GM19397 (cell line): Measurements from ENCODE around the gene SP110.
"Not testable (repeated sequence)": the region's sequence is repeated elsewhere in the genome, so short reads cannot be mapped to it uniquely, and the experiment has no call there.

Experiments used
- ATAC-seq: cut with Tn5 transposase; IDR thresholded peaks from one replicate; pipeline ENCODE4 v1.9.1; 2021; ENCODE audit warnings: mild to moderate bottlenecking, moderate library complexity; ENCODE audit not compliant: unreplicated experiment

SP110 gene

DNA sequence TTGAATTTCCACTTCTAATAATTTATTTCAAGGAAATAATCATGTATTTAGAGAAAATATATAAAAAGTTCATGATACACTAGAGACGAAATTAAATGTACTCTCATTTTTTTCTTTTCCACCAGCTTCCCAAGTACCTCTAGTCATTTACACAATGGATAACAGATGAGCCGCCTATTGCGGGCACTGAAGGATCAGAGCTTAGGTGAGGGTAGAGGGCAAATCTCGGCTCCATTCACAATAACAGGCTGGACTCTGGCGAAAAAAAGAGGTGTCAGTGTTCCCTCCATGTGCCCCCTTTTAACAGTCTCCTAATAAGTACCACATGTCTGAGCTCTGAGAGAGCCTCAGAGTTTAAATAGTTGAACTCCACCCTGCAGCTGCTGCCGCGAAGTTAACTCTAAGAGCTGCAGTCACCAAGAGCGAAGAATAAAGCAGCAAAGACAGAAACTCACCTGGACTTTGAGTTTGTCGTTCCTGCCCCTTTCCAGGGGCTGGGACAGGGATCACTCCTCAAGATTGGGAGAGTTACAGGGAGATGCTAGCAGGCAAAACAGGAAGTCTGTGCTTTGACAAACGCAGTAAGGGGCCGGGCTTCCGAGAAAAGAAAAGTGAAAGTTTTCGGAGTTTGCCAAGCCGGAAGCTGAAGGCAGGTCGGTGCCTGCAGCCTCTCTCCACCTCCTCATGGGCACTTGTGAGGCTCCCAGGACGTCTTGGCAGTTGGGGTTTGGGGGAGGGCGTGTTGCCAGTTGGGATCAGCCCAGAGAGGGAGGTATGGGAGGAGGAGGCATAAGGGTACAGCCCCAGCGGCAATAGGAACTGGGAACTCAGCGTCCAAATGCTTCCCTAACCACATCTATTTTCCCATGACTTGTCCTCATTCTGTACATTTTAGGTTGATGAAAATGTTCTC lies at the start of gene SP110:
Gene SP110, minus strand, starts transcription at position 566 of the 913 bp plus-strand sequence. CDS start 3,057 bp downstream, outside the sequence.
- peak; percentile 82 for ATAC-seq

DNA sequence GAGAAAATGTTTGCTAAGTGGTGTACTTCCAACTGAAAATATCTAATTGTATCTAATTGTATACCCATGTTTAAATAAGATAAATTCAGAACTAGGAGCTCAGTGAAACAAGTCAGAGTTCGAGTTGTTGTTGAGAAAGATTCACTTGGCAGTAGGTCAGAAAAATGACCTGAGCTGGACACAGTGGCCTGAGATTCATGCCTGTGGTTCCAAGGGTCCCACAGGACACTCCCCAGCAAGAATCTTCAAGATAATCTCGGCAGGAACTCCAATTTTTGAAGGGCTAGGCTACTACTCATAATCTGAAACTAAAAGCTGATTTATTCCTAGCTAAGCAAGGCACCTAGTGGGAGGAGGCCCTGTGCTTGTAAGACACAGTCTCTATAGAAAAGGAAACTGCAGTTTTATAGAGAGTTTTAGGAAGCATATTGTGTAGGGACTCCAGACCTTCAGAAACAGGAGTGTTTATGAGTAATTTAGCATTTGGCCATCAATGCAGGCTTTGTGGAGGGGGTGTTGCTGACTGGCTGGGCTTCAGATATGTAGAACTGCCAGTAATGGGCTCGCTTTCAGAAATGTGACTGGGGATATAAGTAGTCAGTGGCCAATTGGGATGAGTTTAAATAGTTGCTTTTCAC lies 48.9 kb upstream of the SP110 start:
- ATAC-seq, result peak; percentile 52

DNA sequence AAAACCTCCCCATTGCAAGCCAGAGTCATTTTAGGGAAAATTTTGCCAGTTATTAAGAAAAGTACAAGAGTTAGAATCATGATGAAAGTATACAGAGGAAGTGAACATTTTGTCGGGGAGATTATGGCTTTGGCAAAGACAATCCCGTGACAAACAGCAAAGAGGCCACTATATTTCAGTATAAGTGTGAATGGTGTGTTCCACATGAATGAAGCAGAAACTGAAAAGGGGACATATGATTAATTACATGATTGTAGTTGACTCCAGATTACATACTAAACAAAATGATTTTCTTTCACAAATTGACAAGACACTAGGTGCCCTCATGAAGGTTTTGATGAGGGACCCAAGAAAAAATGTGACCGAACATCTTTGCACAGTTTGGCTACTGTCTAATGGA lies 47.8 kb upstream of the SP110 start:
- peak; percentile 54 for ATAC-seq

DNA sequence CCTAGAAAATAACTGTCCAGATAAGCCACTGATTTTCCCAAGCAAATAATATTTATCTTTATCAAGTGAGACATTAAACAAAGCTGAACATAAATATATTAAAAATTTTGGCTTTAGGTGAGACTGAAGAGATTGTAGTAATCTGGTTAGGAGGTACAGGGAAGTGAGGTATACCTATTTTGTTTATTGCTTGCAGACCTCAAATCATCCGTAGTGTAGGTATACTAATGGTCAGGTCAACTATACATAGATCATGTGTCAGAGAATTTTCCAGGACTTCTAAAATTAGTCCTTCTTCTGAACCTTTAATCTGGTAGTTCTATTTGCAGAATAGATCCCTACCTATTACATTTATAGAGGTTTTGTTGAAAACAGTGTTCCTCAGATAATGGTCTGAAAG lies 47.3 kb upstream of the SP110 start:
- peak; percentile 13 for ATAC-seq

DNA sequence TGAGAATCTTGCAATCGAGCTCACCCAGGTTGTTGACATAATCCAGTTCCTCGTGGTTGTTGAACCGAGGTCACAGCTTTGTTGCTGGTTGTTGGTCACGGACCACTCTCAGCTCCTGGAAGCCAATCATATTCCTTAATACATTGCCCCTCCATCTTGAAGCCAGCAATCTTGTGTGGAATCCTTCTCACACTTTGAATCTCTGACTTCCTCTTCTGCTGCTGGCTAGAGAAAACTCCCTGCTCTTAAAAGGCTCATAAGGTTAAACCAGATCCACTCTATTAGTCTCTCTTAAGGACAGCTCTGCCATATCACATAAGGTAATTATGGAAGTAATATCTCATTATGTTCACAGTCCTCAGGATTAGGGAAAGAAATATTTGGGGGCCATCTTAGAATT lies 46.9 kb upstream of the SP110 start:
- no peak for ATAC-seq

DNA sequence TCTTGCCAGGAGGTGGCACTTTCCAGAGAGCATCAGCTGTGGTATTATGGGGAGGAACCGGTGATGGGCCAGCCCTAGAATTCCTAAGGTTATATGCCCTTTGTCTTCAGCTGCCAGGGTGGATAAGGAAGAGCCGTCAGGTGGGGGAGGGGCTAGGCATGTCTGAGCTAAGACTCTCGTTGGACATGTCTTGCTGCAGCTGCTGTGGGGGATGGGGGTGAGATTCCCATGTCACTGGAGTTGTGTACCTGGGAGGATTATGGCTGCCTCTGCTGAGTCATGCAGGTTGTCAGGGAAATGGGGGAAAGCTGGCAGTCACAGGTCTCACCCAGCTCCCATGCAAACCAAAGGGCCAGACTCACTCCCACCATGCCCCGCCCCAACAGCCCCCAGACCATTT lies 45.2 kb upstream of the SP110 start:
- ATAC-seq, result not testable (repeated sequence)

DNA sequence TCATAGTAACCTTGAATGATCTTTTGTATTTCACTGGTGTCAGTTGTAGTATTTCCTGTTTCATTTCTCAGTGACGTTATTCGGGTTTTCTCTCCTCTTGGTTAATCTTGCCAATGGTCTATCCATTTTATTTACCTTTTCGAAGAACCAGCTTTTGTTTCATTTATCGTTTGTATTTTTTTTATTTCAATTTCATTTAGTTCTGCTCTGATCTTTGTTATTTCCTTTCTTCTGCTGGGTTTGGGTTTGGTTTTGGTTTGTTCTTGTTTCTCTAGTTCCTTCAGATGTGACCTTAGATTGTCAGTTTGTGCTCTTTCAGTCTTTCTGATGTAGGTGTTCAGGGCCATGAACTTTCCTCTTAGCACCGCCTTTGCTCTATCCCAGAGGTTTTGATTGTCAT lies 42.5 kb upstream of the SP110 start:
- no peak for ATAC-seq

DNA sequence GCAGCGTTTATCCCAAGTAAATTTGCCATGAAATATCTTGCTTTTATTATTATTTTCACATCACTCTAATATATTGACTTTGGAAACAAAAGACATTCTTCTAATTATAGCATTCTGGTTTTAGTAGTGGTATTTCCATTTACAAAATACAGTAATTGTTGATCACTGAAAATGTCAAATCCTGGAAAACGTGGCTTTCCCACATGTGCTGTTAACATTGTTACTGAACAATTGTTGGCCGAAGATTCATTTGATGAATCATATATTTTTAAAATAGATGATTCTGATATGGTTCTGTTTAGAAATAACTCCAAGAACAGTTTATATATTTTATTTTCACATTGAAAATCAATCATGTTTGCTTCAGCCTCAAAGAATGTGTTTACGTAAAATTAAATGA lies 38.7 kb upstream of the SP110 start:
- ATAC-seq, result no peak

DNA sequence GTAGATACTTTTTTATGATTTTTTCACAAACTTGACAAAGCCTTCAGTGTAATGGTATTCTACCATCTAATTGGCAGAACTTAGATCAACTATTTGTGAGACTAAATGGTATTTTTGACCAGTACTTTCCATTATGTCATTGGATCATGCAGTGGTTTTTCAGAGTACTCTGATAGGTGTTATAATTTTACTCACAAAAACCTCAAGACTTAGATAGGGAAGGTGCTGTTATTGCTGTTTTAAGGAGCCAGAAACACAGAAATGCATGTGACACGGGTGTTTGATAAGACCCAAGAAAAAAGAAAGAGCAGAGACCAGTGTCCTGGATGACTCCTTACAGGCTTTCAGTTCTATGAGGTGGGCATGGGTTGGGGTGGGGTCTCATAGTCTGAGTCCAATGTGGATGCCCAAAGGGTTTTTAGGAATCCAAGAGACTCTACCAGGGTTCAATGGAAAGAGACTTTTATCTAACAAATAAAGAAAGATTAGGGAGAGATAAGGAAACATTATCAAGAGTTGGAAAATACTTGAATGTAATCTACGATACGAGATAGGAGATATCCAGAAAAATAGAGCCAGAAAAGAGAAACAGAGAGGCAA lies 37.0 kb upstream of the SP110 start:
- no peak for ATAC-seq

DNA sequence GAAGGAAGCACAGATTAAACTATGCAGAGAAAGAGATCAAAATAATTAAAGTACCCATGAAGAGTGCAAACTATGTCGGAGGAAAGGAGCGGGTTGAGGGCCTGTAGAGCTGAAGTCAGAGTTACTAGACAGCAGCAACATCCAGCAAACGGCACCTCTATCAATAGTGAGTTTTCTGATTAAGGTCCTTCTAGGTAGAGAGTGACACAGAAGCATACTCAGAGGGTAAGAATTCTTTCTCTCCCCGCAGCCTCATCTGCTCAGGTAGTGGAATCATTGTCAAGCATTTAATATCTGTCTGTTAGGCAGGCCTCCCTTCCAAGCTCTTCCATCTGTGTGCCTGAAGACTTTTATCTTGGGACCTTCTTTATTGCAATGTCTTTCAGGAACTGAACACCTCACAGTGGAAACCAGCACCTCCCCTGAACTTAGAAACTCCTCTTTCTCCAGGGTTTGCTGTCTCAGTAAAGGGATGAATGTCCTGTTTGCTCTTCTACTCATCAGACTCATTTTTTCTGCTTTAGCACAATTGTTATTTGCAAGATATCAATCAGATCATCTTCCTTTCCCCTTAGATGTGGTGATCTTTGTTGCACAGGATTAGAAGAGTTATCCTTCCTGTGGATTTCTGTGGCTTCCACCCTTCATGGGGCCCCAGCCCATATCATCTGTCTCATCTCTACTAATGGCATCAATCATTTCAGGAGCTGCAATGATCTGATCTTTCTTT lies 34.5 kb upstream of the SP110 start:
- no peak for ATAC-seq

DNA sequence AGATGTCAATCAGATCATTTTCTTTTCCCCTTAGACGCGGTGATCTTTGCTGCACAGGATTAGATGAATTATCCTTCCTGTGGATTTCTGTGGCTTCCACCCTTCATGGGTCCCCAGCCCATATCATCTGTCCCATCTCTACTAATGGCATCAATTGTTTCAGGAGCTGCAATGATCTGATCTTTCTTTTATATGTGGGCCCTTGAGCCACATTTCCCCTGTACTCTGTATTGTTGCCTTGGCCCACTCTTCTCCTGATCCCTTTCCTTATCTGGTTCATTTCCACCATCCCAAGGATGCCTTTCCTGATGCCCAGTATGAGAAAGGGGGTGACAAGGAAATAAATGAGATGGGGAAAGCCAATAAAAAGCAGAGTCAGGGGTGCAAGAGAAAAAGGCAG lies 30.4 kb upstream of the SP110 start:
- no peak for ATAC-seq

DNA sequence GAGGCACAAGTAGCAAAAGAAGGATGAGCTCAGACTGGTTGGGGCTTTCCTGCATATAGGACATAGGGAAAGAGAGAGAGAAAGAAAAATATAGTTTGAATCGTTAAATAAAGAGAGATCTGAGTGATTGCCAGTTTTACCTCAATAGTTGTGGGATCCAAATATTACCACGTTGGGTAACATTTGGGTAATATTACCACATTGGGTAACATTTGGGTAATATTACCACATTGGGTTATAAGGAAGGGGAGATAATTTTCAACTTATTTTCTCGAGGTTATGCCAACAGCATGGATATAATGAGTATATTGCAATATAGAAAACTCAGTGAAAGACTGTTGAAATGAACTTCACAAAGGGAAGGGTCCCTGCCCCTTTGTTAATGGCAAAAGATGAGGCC lies 26.4 kb upstream of the SP110 start:
- no peak for ATAC-seq

DNA sequence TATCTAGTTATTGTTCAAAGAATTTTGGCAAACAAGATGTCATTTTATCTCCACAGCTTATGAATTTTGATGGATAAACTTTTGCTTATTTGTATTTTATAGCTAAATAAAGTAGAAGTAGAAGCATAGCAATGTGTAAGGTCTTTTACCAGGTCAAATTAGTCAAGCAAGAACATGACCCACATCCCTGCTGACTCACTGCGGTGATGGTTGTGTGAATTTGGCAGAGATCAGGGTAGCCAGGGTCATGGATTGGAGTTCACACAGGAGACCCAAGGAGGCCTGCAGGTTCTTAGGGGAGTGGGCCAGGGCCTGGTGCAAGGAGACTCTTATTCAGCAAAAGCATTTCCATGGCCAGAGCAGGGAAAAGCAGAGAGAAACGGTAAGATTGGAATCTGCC lies 24.4 kb upstream of the SP110 start:
- ATAC-seq, result no peak

DNA sequence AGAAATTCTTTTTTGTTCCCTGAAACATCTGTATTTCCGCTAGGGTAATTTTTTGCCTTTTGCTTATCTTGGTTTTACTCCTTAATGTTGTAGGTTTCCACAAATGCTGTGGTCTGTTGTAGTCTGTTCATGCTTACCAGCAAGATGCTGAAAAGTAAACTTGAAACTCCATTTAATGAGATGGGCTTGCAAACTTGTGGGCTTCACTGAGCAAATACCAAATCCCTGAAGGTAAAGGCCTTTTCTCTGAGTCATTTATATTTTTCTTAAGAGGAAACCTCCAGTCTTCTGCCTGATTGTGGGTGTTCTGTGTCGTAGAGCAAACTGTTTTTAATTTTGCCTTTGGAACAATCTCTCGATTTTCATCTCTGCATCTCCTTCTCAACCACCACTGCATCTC lies 15.1 kb upstream of the SP110 start:
- no peak for ATAC-seq

DNA sequence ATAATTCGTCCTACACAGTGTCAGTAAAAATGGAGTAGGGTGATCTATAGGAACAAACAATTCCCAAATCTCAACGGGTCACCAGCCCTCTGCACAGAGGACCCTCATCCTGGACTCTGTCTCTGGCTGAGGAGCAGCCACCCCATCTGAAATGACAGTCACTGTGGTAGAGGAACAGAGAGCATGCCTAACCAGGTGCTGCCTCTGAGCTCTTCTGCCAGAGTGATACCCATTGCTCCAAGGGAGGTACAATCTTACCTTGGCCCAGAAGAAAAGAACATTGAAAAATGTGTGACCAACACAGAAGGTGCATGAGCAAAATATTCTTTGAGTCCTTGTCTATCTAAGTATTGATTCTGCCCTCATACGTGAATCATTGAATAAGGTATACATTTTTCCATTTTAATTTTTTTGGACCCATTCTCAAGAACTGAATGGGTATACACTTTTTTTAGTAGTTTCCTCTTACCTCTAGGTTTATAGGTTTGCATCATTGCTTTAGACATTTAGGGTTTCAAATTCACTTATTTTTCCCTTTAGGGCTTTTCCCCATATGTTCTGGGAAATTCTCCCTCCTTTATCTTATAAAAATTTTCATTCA lies 14.4 kb upstream of the SP110 start:
- ATAC-seq, result peak; percentile 55

DNA sequence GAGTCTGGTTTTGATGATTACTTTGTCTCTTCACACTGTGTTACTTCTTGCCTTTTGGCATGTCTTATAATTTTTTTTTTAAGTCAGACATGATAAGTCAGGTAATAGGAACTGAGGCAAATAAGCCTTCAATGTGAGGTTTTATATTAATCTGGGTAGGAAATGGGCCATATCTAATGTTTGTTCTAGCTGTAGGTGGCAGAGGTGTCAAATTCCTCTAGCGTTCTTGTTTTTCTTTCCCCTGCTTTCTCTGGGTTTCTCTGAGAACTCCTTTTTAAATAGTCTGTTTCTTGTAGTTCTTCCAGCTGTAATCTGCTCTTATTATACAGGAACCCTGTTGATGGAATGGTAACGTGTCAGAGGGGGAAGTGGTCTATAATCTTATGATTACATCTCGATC lies 11.5 kb upstream of the SP110 start:
- no peak for ATAC-seq

DNA sequence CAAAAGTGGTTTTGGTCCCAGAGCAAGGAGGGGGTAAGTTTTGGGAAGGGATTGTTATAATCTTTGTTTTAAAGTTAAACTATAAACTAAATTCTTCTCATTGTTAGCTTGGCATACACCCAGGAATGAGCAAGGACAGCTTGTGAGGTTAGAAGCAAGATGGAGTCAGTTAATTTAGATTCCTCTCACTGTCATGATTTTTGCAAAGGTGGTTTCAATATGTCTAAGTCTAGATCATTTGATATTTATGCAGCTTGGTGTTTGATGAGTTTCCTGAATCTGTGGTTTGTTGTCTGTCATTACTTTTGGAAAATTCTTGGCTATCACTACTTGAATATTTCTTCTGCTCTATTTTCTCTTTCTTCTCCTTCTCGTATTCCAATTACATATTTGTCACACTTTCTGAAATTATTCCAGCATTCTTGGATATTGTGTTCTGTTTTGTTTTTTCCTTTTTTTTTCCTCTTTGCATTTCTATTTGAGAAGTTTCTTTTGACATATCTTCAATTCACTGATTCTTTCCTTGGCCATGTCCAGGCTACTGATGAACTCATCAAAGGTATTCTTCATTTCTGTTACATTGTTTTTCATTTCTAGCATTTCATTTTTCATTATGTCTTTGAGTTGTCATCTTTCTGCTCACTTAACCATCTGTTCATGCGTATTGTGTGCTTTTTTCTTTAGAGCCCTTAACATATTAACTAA lies 10.9 kb upstream of the SP110 start:
- no peak for ATAC-seq

DNA sequence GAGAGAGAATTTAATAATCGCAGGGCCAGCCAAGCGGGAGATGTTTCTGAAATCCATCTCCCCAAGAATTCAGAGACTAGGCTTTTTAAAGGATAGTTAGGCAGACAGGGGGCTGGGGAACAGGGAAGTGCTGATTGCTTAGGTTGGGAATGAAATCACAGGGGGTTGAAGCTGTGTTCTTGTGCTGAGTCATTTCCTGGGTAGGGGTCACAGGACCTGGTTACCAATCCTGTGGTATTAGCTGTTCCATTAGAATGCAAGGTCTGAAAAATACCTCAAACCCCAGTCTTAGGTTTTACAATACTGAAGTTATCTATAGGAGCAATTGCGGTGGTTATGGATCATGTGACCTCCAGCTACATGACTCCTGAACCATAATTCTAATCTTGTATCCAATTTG lies 10.3 kb upstream of the SP110 start:
- no peak for ATAC-seq

DNA sequence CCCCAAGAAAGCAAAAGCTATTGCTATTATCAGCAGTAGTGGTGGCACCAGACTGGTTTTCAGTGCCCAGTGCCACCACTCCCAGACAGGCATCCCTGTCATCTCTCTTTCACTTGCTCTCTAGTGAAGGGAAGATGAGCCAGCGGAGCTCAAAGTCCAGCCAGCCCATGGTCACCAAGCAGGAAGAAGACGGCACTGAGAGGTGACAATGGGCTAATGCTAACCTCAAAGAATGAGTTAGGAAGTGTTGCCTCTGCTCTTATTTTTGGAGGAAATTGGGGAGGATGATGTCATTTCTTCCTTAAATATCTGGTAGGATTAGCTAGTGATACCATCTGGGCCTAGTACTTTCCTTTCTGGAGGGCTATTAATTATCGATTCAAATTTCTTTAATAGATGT lies 7.4 kb upstream of the SP110 start:
- ATAC-seq, result no peak

DNA sequence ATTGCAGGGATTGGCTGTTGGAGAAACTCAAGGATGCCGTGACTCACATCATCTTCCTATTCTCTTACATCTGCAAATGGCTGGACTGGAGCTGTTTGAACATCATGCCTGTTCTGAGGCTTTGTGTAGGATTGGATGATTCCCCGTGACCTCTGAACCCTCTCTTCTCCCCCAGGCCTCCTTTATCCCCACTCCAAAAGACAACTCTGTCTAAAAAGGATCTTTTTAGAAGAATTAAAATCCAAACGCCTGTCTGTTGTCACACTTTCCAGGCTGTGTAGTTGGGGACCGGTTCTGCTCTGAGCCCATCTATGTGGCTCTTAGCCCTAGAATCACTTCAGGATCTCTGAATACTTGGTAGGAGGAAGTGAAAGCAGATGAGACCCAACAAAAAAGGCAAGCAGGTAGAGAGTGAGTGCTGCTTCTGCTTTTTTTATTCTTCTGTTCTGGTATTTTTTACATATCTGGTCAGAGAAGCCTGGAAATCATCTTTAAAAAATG lies 6.3 kb upstream of the SP110 start:
- ATAC-seq, result peak; percentile 79
